ENCODE results near the gene BRD3. TPM values are rescaled to one million over a fixed set of nuclear protein-coding genes. Genes with fewer than 3 reads are reported as not detected.
A peak's percentile ranks its signal among the peaks of the same experiment; 100 is the strongest.

The BRD3 gene
- total RNA-seq, 1 donor from 2014 or later, result 90.0 TPM

GRCh38 chr9:134069480-134070399 is 1.9 kb upstream of the BRD3 start:
- Mint-ChIP-seq H3K9me3 (peaks cover 6% of the 10 kb centered on the region), H3K4me1 (peaks cover 18% of the 10 kb centered on the region), H3K27me3 (ENCODE audit: low read depth) (peaks cover 31% of the 10 kb centered on the region), H3K36me3 (no peaks in the 10 kb centered on the region), H3K4me3 (peak overlapping the region; percentile 76), H3K27ac (peak overlapping the region; percentile 91)
- TF ChIP-seq CTCF (IDR thresholded peaks at IDR 0.05; ENCODE audit: unreplicated experiment), result no peak
- DNase-seq (ENCODE audit: low spot score in 2 of 2, unreplicated experiment in 2 of 2), result no peak

GRCh38 chr9:134068744-134069479 is 1.1 kb upstream of the BRD3 start:
- H3K36me3 Mint-ChIP-seq, result no peaks in the 10 kb centered on the region
- no peaks in the 10 kb centered on the region for H3K9me3 Mint-ChIP-seq
- peak overlapping the region; percentile 91 for H3K27ac Mint-ChIP-seq
- peak overlapping the region; percentile 76 for H3K4me3 Mint-ChIP-seq
- TF ChIP-seq CTCF (IDR thresholded peaks at IDR 0.05; ENCODE audit: unreplicated experiment), result no peak
- peaks cover 31% of the 10 kb centered on the region for H3K27me3 Mint-ChIP-seq (ENCODE audit: low read depth)
- no peak for DNase-seq (ENCODE audit: low spot score in 2 of 2, unreplicated experiment in 2 of 2)
- H3K4me1 Mint-ChIP-seq, result peaks cover 21% of the 10 kb centered on the region

- Mint-ChIP-seq H3K27ac (peak overlapping the region; percentile 95), H3K36me3 (peaks cover 3% of the 10 kb centered on the region), H3K4me1 (peaks cover 36% of the 10 kb centered on the region), H3K9me3 (no peaks in the 10 kb centered on the region), H3K4me3 (peak overlapping the region; percentile 85), H3K27me3 (ENCODE audit: low read depth) (peaks cover 26% of the 10 kb centered on the region)
- DNase-seq (ENCODE audit: low spot score in 2 of 2, unreplicated experiment in 2 of 2), result peak in 1 of 2 experiments; percentile 67
- no peak for TF ChIP-seq CTCF (IDR thresholded peaks at IDR 0.05; ENCODE audit: unreplicated experiment)
Observed at GRCh38 chr9:134066913-134067851, 644 bp downstream of the BRD3 start.

GRCh38 chr9:134066526-134066912 is 1.3 kb downstream of the BRD3 start:
- DNase-seq (ENCODE audit: low spot score in 2 of 2, unreplicated experiment in 2 of 2), result no peak

More at GRCh38 chr9:134066526-134066912, 1.3 kb downstream of the BRD3 start:
- Mint-ChIP-seq H3K9me3 (no peaks in the 10 kb centered on the region), H3K4me3 (peak overlapping the region; percentile 85), H3K36me3 (peaks cover 3% of the 10 kb centered on the region), H3K27ac (peak overlapping the region; percentile 95), H3K4me1 (peaks cover 40% of the 10 kb centered on the region), H3K27me3 (ENCODE audit: low read depth) (peaks cover 25% of the 10 kb centered on the region)
- TF ChIP-seq CTCF (IDR thresholded peaks at IDR 0.05; ENCODE audit: unreplicated experiment), result no peak
